ENCODE results near the gene KIF3A.

The KIF3A gene

DNA sequence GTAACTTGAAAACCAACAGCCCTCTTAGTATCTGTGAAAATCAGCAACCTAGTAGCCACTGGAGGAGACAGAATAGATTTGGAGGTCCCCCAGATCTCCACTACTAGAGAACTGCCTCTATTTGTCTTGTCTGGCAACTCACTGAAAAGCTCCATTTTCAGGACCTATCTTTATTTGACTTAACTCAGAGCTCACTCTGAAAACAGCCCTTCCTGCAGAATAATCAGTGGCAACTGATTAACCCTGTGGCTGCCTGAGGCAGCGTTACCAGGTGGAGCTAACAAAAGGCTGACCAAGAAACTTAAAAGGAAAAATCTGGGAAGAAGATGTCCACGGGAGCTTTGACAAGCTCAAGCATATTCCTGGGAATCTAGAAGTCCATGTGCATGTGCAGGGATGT lies 89.9 kb downstream of the KIF3A start:
- no peak for TF ChIP-seq CTCF (conservative IDR thresholded peaks at IDR 0.05; ENCODE audit: low read depth, low read length)
- DNase-seq (ENCODE audit: low read depth) = no peak
- no peak overlapping the region for H3K4me3 ChIP-seq (ENCODE audit: low read length)

GRCh38 chr5:132646583-132647266 lies 90.6 kb downstream of the KIF3A start:
- no peak for DNase-seq (ENCODE audit: low read depth)
- TF ChIP-seq CTCF (conservative IDR thresholded peaks at IDR 0.05; ENCODE audit: low read depth, low read length) = no peak
- no peak overlapping the region for H3K4me3 ChIP-seq (ENCODE audit: low read length)

DNA sequence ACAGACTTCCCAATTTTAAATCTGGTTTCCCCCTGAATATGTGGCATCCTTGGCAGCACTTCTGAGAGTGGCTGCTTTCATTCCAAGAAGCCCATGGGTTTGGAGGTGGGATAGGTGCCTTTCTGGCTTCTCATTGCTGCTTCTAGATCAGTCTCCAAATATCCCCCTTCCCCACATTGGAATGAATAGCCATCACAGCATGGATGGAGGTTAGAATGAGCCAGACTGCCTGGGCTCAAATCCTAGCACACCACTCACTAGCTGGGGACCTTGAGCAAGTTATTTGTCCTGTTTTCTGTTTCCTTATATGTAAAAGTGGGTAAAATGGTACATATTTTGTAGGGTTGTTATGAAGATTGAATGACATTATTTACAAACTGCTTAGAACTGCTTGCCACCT lies 93.2 kb downstream of the KIF3A start:
- no peak for TF ChIP-seq CTCF (conservative IDR thresholded peaks at IDR 0.05; ENCODE audit: low read depth, low read length)
- DNase-seq (ENCODE audit: low read depth) = no peak
- H3K4me3 ChIP-seq (ENCODE audit: low read length) = no peak overlapping the region
